Measurements from ENCODE around the gene PCGF2.
A peak's percentile ranks its signal among the peaks of the same experiment; 100 is the strongest.
"Not testable (repeated sequence)": the region's sequence is repeated elsewhere in the genome, so short reads cannot be mapped to it uniquely, and the experiment has no call there.

Gene PCGF2

GRCh38 chr17:38748149-38748891, at the start of gene PCGF2:
Gene PCGF2 (minus strand): TSS chr17:38748336. CDS start chr17:38740402, 7,934 bp downstream.
- no peak for DNase-seq

- no peak for DNase-seq
These were observed 49.7 kb upstream of the PCGF2 start for GRCh38 chr17:38797828-38798227.

GRCh38 chr17:38797158-38797490, 49.0 kb upstream of the PCGF2 start:
- DNase-seq, result no peak

- no peak for DNase-seq
These were observed 48.5 kb upstream of the PCGF2 start for GRCh38 chr17:38796451-38797157.

GRCh38 chr17:38794221-38794620, 46.1 kb upstream of the PCGF2 start:
- peak; percentile 2 for DNase-seq

GRCh38 chr17:38791162-38791561, 43.0 kb upstream of the PCGF2 start:
- no peak for DNase-seq

GRCh38 chr17:38790148-38790707, 42.1 kb upstream of the PCGF2 start:
- DNase-seq, result not testable (repeated sequence)

- no peak for DNase-seq
These were observed 41.0 kb upstream of the PCGF2 start for GRCh38 chr17:38789185-38789584.

- DNase-seq, result not testable (repeated sequence)
These were observed 39.9 kb upstream of the PCGF2 start for GRCh38 chr17:38787999-38788398.

- no peak for DNase-seq
These were observed 38.2 kb upstream of the PCGF2 start for GRCh38 chr17:38786372-38786771.

GRCh38 chr17:38783227-38783626, 35.1 kb upstream of the PCGF2 start:
- no peak for DNase-seq

- DNase-seq, result no peak
These were observed 32.0 kb upstream of the PCGF2 start for GRCh38 chr17:38779965-38780752.

GRCh38 chr17:38777641-38778250, 29.6 kb upstream of the PCGF2 start:
- no peak for DNase-seq

- DNase-seq, result no peak
These were observed 25.1 kb upstream of the PCGF2 start for GRCh38 chr17:38773258-38773657.

- DNase-seq, result no peak
These were observed 20.3 kb upstream of the PCGF2 start for GRCh38 chr17:38768417-38768816.

- DNase-seq, result no peak
These were observed 18.2 kb upstream of the PCGF2 start for GRCh38 chr17:38766341-38766740.

GRCh38 chr17:38762231-38762630, 14.1 kb upstream of the PCGF2 start:
- no peak for DNase-seq

- no peak for DNase-seq
These were observed 13.5 kb upstream of the PCGF2 start for GRCh38 chr17:38761612-38762011.

GRCh38 chr17:38753071-38753506, 5.0 kb upstream of the PCGF2 start:
- DNase-seq, result no peak

GRCh38 chr17:38752308-38753070, 4.4 kb upstream of the PCGF2 start, which contains the start of gene PSMB3:
Gene PSMB3 (plus strand): TSS chr17:38752741. CDS start chr17:38752827, 86 bp downstream.
- peak; percentile 98 for DNase-seq

GRCh38 chr17:38751808-38752307, 3.7 kb upstream of the PCGF2 start:
- DNase-seq, result peak; percentile 63

Measured in stimulated activated naive CD4-positive, alpha-beta T cell treated with Interleukin-2 at 50 U/mL for 16 hours (primary cell).